HG03196 (cell line): Measurements from ENCODE around the gene ATP6V1C2.

Experiments
- ATAC-seq: cut with Tn5 transposase; IDR thresholded peaks from one replicate; pipeline ENCODE4 v1.9.1; 2021; ENCODE audit not compliant: unreplicated experiment

Gene ATP6V1C2

GRCh38 chr2:10732924-10733565 lies 11.6 kb downstream of the ATP6V1C2 start:
- no peak for ATAC-seq

- no peak for ATAC-seq
These were observed 12.1 kb downstream of the ATP6V1C2 start for GRCh38 chr2:10733566-10733925.

GRCh38 chr2:10733980-10734379 lies 12.6 kb downstream of the ATP6V1C2 start:
- no peak for ATAC-seq

DNA sequence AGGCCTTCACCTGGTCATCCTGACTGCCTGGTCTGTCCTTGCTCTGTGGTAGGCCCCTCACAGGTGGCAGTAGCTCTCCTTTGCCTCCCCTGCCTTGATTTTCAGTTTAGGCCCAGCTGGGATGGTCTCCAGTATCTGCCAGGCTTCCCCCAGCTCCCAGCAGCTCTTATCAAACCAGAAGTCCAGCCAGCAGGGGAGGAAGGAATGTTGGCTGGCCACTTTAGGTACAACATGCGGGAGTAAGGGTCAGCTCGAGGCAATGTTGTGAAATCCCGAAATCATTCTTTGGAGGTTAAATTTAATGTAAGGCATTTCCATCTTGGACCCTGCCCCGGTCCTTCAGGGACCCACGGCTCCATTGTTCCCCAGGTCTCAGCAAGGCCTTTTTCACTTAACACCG lies 16.8 kb downstream of the ATP6V1C2 start:
- no peak for ATAC-seq

- ATAC-seq, result no peak
These were observed 18.8 kb downstream of the ATP6V1C2 start for GRCh38 chr2:10740226-10740625.

DNA sequence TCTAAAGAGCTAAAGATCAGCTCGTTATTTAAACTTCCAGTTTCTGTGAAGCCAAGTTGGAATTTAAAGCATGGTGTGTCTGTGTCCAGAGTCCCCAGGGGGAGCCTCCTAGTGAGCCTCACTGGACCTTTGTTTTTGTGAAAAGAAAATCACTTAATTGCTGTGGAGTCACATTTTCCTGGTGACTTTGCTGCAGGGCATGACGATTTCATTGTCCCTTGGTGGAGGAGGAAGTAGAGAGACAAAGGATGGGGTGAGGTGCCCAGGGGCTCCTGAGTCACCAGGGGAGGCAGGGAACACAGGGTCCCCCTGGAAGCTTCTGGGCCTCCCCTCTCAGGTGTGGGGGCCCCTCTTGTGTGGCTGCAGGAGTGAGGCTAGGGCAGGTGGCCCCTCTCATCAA lies 19.7 kb downstream of the ATP6V1C2 start:
- ATAC-seq, result no peak

- no peak for ATAC-seq
These were observed 21.2 kb downstream of the ATP6V1C2 start for GRCh38 chr2:10742666-10743065.

- ATAC-seq, result no peak
These were observed 29.2 kb downstream of the ATP6V1C2 start for GRCh38 chr2:10750610-10751009.

DNA sequence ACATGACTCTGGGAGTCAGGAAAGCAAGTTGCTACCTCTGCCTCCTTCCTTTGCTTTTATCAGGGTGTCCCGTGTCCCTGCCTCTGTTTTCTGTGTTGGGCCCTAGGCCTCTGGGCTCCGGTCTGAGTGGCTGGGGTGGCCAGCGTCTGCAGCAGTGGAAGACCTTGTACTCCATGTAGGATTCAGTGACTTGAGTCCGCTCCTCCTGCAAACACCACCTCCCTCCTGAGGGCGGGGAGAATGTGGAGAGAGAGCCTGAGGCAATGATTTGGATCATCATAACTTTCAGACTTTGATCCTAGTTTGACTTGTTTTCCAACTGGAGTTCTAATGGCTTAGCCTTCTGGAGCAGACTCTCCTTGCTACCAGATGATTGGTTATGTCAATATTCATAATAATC lies 30.8 kb downstream of the ATP6V1C2 start:
- no peak for ATAC-seq

GRCh38 chr2:10753156-10753555 lies 31.7 kb downstream of the ATP6V1C2 start:
- ATAC-seq, result no peak

GRCh38 chr2:10753876-10754275 lies 32.4 kb downstream of the ATP6V1C2 start:
- ATAC-seq, result no peak

DNA sequence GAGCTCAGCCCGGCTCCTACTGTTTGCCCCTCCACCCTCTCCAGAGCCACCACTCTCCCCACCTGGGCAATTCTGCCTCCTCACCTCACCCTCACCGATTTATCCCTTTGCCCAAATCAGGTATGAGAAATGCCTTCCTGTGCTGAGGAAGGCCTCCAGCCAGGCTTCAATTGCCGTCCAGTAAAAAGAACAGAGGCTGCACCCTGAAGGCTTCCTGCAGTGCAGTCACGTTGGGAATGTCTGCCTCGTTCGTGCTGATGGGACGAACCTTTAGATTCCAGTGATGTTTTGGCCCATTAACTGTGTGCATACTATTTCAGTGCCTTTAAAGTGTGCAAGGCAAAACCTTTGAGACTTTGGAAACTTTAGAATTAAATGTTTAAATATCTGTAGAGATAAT lies 34.2 kb downstream of the ATP6V1C2 start:
- no peak for ATAC-seq

GRCh38 chr2:10757814-10758286 lies 36.4 kb downstream of the ATP6V1C2 start:
- no peak for ATAC-seq

DNA sequence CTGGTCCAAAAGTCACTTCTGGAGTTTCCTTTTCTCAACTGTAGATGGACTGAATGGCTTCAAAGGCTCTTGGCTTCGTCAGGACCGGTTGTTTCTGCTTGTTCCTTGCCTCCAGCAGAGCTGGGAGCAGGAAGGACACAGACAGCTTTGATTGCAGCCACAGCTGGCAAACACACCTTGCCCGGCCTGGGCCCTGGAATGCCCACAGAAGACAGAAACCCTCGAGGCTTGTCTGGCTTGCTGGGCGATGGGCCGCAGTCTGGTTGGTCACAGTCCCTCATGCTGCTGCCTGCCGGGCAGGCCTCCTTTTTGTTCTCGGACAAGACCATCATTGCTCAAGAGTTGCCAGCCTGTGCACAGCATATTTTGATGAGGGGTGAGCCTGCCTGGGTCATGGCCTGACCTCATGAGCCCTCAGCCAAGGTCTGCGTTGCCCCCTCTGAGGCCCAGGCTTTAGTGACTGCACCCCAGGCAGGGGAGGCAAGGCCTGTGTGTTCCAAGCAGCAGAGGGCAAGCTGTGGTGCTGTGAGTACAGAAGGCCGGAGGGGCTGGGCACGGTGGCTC lies 37.8 kb downstream of the ATP6V1C2 start:
- no peak for ATAC-seq

GRCh38 chr2:10760794-10761504 lies 39.5 kb downstream of the ATP6V1C2 start:
- ATAC-seq, result no peak

DNA sequence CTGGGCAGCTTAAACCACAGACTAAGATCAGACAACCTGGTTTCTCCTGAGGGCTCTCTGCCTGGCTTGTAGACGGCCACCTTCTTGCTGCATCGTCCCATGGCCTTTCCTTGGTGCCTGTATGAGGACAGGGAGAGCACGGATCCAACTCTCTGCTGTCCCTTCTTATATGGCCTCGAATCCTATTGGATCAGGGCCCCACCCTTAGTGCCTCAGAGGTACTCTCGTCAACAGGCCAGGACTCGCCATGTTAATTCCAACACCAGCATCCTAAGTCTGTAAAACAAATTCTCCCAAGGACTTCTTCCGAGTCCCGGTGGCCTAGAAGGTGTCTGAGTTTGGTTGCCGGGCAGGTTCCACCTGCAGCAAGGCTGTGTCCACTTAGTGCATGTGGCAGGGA lies 40.2 kb downstream of the ATP6V1C2 start:
- ATAC-seq, result no peak

GRCh38 chr2:10762651-10763460 lies 41.4 kb downstream of the ATP6V1C2 start:
- no peak for ATAC-seq

- no peak for ATAC-seq
These were observed 42.0 kb downstream of the ATP6V1C2 start for GRCh38 chr2:10763461-10763800.

DNA sequence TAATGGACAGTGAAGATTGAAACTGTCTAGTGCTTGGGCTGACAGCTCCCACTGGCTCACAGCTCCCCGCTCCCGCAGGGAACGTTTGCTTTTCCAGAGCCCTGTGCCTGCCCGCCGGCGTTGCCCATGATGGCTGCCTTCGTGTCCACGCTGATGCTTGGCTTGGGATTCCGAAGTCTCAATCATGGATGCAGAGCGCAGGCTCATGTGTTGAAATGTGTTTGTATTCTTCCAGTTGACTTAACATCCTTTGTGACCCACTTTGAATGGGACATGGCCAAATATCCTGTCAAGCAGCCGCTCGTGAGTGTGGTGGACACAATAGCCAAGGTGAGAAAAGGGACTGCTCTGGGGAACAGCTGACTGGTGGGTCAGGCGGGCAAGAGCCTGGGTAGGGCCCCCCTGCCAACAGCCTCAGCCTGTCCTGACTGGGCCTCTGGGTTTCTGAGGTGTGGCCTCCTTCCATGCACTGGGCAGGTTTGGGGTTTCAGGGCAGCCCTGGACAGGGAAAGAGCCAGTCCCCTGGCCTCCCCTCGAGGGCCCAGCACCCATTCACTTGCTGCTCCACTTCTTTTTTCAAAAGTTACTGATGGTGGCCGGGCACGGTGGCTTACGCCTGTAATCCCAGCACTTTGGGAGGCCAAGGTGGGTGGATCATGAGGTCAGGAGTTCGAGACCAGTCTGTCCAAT lies 42.8 kb downstream of the ATP6V1C2 start:
- no peak for ATAC-seq

GRCh38 chr2:10764896-10765295 lies 43.5 kb downstream of the ATP6V1C2 start:
- no peak for ATAC-seq

DNA sequence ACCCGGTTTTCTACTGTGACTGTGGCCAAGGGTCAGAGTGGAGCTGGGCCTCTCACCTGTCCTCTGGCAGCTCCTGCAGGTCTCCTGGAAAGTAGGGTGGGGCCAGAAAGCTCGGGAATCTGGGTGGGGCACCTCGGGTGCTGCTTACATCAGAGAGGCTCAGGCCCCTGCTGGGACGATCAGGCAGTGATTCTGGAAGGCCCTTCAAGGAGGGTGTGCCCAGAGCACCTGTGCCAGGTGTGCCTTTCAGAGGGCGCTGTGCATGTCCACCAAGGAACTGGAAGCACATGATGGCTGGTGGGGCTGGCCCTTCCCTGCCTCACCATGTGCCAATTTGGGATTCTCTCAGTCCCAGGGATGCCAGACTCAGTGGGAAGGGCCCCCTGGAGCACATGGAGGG lies 44.0 kb downstream of the ATP6V1C2 start:
- no peak for ATAC-seq
